ENCODE measurements around the gene ARID3A. TPM values are rescaled to one million over a fixed set of nuclear protein-coding genes. Genes with fewer than 3 reads are reported as not detected.

The ARID3A gene
- total RNA-seq, 1 donor from 2014 or later: 6.6 TPM

DNA sequence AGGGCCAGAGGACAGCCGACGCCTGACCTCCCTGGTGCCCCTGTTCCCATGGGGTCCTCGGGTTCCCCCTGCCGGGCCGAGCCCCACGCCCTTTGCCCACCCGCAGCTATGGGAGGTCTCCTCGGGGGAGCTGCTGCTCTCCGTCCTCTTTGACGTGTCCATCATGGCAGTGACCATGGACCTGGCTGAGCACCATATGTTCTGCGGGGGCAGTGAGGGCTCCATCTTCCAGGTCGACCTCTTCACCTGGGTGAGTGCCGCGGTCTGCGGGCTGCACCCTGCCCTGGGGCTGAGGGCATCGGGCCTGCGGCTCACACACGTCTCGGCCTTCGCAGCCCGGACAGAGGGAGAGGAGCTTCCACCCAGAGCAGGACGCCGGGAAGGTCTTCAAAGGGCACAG is 64.9 kb downstream of the ARID3A start:
- Mint-ChIP-seq H3K4me3 (ENCODE audit: unreplicated experiment) (no peak overlapping the region), H3K27ac (ENCODE audit: unreplicated experiment) (no peak overlapping the region), H3K4me1 (ENCODE audit: low read depth) (no peaks in the 10 kb centered on the region), H3K36me3 (ENCODE audit: low read depth) (peaks cover 10% of the 10 kb centered on the region), H3K9me3 (ENCODE audit: low read depth) (no peaks in the 10 kb centered on the region), H3K27me3 (ENCODE audit: low read depth) (no peaks in the 10 kb centered on the region)
- DNase-seq (ENCODE audit: low spot score): peak; percentile 90
- TF ChIP-seq, protein P1, sequence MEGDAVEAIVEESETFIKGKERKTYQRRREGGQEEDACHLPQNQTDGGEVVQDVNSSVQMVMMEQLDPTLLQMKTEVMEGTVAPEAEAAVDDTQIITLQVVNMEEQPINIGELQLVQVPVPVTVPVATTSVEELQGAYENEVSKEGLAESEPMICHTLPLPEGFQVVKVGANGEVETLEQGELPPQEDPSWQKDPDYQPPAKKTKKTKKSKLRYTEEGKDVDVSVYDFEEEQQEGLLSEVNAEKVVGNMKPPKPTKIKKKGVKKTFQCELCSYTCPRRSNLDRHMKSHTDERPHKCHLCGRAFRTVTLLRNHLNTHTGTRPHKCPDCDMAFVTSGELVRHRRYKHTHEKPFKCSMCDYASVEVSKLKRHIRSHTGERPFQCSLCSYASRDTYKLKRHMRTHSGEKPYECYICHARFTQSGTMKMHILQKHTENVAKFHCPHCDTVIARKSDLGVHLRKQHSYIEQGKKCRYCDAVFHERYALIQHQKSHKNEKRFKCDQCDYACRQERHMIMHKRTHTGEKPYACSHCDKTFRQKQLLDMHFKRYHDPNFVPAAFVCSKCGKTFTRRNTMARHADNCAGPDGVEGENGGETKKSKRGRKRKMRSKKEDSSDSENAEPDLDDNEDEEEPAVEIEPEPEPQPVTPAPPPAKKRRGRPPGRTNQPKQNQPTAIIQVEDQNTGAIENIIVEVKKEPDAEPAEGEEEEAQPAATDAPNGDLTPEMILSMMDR (IDR thresholded peaks at IDR 0.05): no peak

DNA sequence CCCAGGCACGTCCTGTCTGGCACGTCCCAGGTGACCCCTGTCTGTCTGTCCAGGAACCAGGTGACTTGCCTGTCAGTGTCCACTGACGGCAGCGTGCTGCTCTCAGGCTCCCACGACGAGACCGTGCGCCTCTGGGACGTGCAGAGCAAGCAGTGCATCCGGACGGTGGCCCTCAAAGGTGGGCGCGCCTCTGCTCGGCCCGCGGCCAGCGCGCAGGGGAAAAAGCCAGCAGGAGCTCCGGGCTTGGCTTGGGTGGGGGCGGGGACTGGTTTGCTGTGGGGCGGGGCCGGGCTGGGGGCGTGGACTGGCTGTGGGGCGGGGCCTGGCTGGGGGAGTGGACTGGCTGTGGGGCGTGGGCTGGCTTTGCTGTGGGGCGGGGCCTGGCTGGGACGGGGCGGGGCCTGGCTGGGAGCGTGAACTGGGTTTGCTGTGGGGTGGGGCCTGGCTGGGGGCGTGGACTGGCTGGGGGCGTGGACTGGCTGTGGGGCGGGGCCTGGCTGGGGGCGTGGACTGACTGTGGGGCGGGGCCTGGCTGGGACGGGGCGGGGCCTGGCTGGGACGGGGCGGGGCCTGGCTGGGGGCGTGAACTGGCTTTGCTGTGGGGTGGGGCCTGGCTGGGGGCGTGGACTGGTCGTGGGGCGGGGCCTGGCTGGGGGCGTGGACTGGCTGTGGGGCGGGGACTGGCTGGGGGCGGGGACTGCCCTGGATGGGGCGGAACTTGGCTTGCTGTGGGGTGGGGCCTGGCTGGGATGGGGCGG is 65.5 kb downstream of the ARID3A start:
- Mint-ChIP-seq H3K9me3 (ENCODE audit: low read depth) (no peaks in the 10 kb centered on the region), H3K36me3 (ENCODE audit: low read depth) (peaks cover 10% of the 10 kb centered on the region), H3K27ac (ENCODE audit: unreplicated experiment) (no peak overlapping the region), H3K27me3 (ENCODE audit: low read depth) (peaks cover under 1% of the 10 kb centered on the region), H3K4me1 (ENCODE audit: low read depth) (peaks cover 2% of the 10 kb centered on the region), H3K4me3 (ENCODE audit: unreplicated experiment) (no peak overlapping the region)
- no peak for DNase-seq (ENCODE audit: low spot score)
- TF ChIP-seq, protein P1 (IDR thresholded peaks at IDR 0.05): no peak

DNA sequence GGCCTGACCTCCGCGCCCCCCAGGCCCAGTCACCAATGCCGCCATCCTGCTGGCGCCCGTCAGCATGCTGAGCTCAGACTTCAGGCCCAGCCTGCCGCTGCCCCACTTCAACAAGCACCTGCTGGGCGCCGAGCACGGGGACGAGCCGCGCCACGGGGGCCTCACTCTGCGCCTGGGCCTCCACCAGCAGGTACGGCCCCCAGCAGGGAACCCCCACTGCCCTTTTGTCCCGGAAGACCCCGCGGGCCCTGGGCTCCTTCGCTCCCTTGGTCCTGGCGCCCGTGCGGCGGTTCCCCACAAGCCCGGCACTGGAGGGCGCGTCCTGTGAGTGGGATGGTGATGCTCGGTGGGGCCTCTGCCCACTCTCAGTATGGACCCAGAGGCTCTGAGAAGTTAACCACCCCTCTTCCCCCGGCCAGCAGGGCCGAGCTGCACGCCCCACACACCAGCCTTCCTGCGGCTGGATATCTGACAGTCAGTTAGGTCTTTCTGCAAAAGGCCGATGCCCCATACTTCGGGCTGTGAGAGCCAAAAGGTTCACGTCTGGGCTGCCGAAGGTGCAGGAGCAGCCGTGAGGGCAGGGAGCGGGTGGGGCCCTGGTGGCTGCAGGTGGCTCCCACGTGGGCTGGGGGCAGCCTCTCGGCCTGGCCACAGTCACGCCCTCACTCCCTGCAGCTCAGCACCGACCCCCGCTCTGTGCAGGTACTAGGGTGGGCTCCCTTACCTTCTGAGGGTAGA is 66.3 kb downstream of the ARID3A start:
- no peak overlapping the region for H3K4me3 Mint-ChIP-seq (ENCODE audit: unreplicated experiment)
- H3K36me3 Mint-ChIP-seq (ENCODE audit: low read depth): peaks cover 6% of the 10 kb centered on the region
- H3K9me3 Mint-ChIP-seq (ENCODE audit: low read depth): no peaks in the 10 kb centered on the region
- peaks cover 7% of the 10 kb centered on the region for H3K27me3 Mint-ChIP-seq (ENCODE audit: low read depth)
- H3K4me1 Mint-ChIP-seq (ENCODE audit: low read depth): peaks cover 3% of the 10 kb centered on the region
- no peak overlapping the region for H3K27ac Mint-ChIP-seq (ENCODE audit: unreplicated experiment)
- TF ChIP-seq, protein P1 (IDR thresholded peaks at IDR 0.05): no peak
- DNase-seq (ENCODE audit: low spot score): peak; percentile 92

DNA sequence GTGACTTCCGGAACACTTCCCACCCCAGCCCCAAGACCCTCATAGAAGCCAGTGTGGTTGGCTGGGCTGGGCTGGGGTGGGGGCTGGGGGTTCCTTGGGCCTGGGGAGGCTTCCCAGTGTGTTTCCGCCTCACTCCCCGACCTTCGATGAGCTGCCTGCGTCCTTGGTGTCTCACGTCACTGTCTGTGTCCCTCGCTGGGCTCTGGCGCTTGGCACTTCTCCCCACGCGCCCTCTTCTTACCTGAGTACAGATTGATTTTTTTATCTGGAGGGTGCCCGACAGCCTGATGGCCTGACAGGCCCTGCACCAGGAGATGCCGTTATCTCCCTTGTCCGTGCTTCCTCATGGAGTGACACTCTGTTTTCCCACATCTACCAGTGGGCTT is 66.8 kb downstream of the ARID3A start:
- no peak for DNase-seq (ENCODE audit: low spot score)
- peaks cover 3% of the 10 kb centered on the region for H3K4me1 Mint-ChIP-seq (ENCODE audit: low read depth)
- no peak overlapping the region for H3K27ac Mint-ChIP-seq (ENCODE audit: unreplicated experiment)
- TF ChIP-seq, protein P1 (IDR thresholded peaks at IDR 0.05): no peak
- H3K4me3 Mint-ChIP-seq (ENCODE audit: unreplicated experiment): no peak overlapping the region
- H3K9me3 Mint-ChIP-seq (ENCODE audit: low read depth): no peaks in the 10 kb centered on the region
- peaks cover 8% of the 10 kb centered on the region for H3K27me3 Mint-ChIP-seq (ENCODE audit: low read depth)
- H3K36me3 Mint-ChIP-seq (ENCODE audit: low read depth): peaks cover 6% of the 10 kb centered on the region

DNA sequence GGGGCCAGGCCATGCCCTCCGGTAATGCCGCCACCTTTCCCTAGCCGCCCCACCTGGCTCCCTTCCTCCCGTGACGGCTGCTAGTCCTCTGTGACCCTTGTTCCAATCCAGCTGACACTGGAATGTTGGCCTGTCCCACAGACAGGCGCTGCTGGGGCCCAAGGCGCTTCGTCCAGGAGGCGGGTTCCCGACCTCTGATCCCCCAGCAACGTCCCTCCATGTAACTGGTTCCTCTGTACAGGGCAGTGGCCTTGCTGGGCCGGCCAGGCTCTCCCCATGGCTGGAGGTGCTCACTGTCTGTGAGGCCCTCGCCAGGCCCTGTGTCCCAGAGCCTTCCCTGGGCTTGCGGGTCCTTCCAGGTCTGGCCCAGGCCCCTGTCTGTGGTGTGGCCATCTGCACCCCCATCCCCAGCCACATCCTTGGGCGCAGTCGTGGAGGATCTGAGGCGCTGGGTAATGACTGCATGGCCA is 67.6 kb downstream of the ARID3A start:
- DNase-seq (ENCODE audit: low spot score): peak; percentile 81
- Mint-ChIP-seq H3K4me1 (ENCODE audit: low read depth) (peaks cover 3% of the 10 kb centered on the region), H3K4me3 (ENCODE audit: unreplicated experiment) (no peak overlapping the region), H3K9me3 (ENCODE audit: low read depth) (no peaks in the 10 kb centered on the region), H3K36me3 (ENCODE audit: low read depth) (peaks cover 4% of the 10 kb centered on the region), H3K27me3 (ENCODE audit: low read depth) (peaks cover 14% of the 10 kb centered on the region), H3K27ac (ENCODE audit: unreplicated experiment) (no peak overlapping the region)
- TF ChIP-seq, protein P1 (IDR thresholded peaks at IDR 0.05): no peak
